Renal cortical epithelial cell (primary cell): ENCODE measurements around the gene MGAT4B. TPM values are rescaled to one million over a fixed set of nuclear protein-coding genes. Genes with fewer than 3 reads are reported as not detected.
"Not testable (repeated sequence)": the region's sequence is repeated elsewhere in the genome, so short reads cannot be mapped to it uniquely, and the experiment has no call there.

Source experiments
- DNase-seq: peaks from one replicate; pipeline ENCODE4 v3.0.0-alpha.2; 2011; ENCODE audit warnings: low read depth
- total RNA-seq: library from RNA; depleted of rRNA; stranded (reverse); fragments of >200 nt; gene quantifications from 2 replicates; pipeline ENCODE4 v1.2.3, GENCODE V29; 2014

The MGAT4B gene
- total RNA-seq, 1 donor from 2014 or later: 323 TPM

- no peak for DNase-seq
Observed at GRCh38 chr5:179795049-179795862, 11.4 kb downstream of the MGAT4B start.

- DNase-seq: no peak
Observed at GRCh38 chr5:179794575-179794974, 12.1 kb downstream of the MGAT4B start.

GRCh38 chr5:179794171-179794570 lies 12.5 kb downstream of the MGAT4B start:
- no peak for DNase-seq

GRCh38 chr5:179793468-179794139 lies 13.1 kb downstream of the MGAT4B start, which contains the start of gene LTC4S:
TSS of gene LTC4S (plus strand) at chr5:179793986. CDS start at chr5:179794081, 95 bp downstream.
- DNase-seq: peak; percentile 15

GRCh38 chr5:179792612-179793467 lies 13.8 kb downstream of the MGAT4B start:
- no peak for DNase-seq

- no peak for DNase-seq
Observed at GRCh38 chr5:179791881-179792611, 14.6 kb downstream of the MGAT4B start.

GRCh38 chr5:179789278-179789677 lies 17.4 kb downstream of the MGAT4B start:
- DNase-seq: not testable (repeated sequence)

GRCh38 chr5:179788193-179788854 lies 18.3 kb downstream of the MGAT4B start:
- no peak for DNase-seq

GRCh38 chr5:179786861-179787260 lies 19.8 kb downstream of the MGAT4B start:
- DNase-seq: no peak

GRCh38 chr5:179783128-179783527 lies 23.5 kb downstream of the MGAT4B start:
- DNase-seq: no peak

- DNase-seq: no peak
Observed at GRCh38 chr5:179781846-179782245, 24.8 kb downstream of the MGAT4B start.

- DNase-seq: no peak
Observed at GRCh38 chr5:179780362-179780761, 26.3 kb downstream of the MGAT4B start.

GRCh38 chr5:179779826-179780225 lies 26.8 kb downstream of the MGAT4B start:
- DNase-seq: no peak

- no peak for DNase-seq
Observed at GRCh38 chr5:179778591-179778990, 28.1 kb downstream of the MGAT4B start.

- no peak for DNase-seq
Observed at GRCh38 chr5:179777909-179778308, 28.8 kb downstream of the MGAT4B start.

GRCh38 chr5:179777456-179777855 lies 29.2 kb downstream of the MGAT4B start:
- DNase-seq: no peak

GRCh38 chr5:179776411-179776938 lies 30.2 kb downstream of the MGAT4B start:
- no peak for DNase-seq

- DNase-seq: no peak
Observed at GRCh38 chr5:179774442-179774841, 32.2 kb downstream of the MGAT4B start.

- no peak for DNase-seq
Observed at GRCh38 chr5:179773686-179774040, 33.0 kb downstream of the MGAT4B start.

GRCh38 chr5:179772351-179772750 lies 34.3 kb downstream of the MGAT4B start:
- DNase-seq: no peak
